HepG2 (cell line): ENCODE data around the gene SLC16A1. TPM values are rescaled to one million over a fixed set of nuclear protein-coding genes. Genes with fewer than 3 reads are reported as not detected.

Experiments used
- ATAC-seq: fragments of 200-7000 bp; cut with Tn5 transposase; 3 replicates; pipeline ENCODE4 v1.9.1; 2020; ENCODE audit warnings: mild to moderate bottlenecking, moderate library complexity
- BruUV-seq: library from RNA; stranded (reverse); fragments of 400-500 nt; replicated peaks from 2 replicates; lab custom pipeline; 2021; lab: Mats Ljungman, UMichigan
- CTCF ChIA-PET: fragments of 300-600 bp; formaldehyde crosslinking; extraction: SDS; loops from one replicate; lab custom pipeline; 2021; ENCODE audit warnings: low total read pairs, inconsistent platforms, low intra/inter-chr PET ratio; lab: Yijun Ruan, JAX
- POLR2A ChIA-PET: fragments of 350-600 bp; sonication (Branson Sonifier 250); formaldehyde crosslinking; loops from one replicate; lab custom pipeline; 2020; ENCODE audit warnings: antibody characterized with exemption, inconsistent platforms; lab: Yijun Ruan, JAX
- DNase-seq: peaks from one replicate; pipeline ENCODE4 v3.0.0-alpha.2; 2015; ENCODE audit warnings: low spot score
- FAIRE-seq: peaks from 3 replicates; lab custom pipeline; 2011; peaks lifted over from hg19 to GRCh38; lab: Jason Lieb, UNC
- H2AFZ ChIP-seq: one replicate; pipeline ENCODE4 v1.6.1; 2011; ENCODE audit warnings: low read length, inconsistent platforms
- H3K27ac ChIP-seq: fragments of 300-600 bp; 3 replicates; pipeline ENCODE4 v1.8.0; 2011; ENCODE audit warnings: mixed run types, mild to moderate bottlenecking, mixed read lengths, low read length, inconsistent platforms; ENCODE audit not compliant: insufficient read depth; ENCODE audit errors: extremely low read length
- H3K27me3 ChIP-seq, 2 experiments: fragments of 200-600 bp in 1 of 2; 2 replicates in 1 of 2; 3 replicates in 1 of 2; pipeline versions ENCODE4 v1.6.0 to v1.8.0; 2011; ENCODE audit warnings: low read length in 2 of 2, mild to moderate bottlenecking in 2 of 2, moderate library complexity in 2 of 2, inconsistent platforms in 1 of 2; ENCODE audit not compliant: insufficient read depth in 2 of 2, control insufficient read depth in 1 of 2
- H3K36me3 ChIP-seq, 2 experiments: fragments of 200-600 bp in 1 of 2; replicated peaks in 1 of 2; 2 replicates in 1 of 2; 3 replicates in 1 of 2; pipeline versions ENCODE4 v1.5.1 to v1.8.0; 2011; ENCODE audit warnings: low read length in 2 of 2, inconsistent platforms in 1 of 2; ENCODE audit not compliant: insufficient read depth in 2 of 2, control insufficient read depth in 1 of 2
- H3K4me1 ChIP-seq: 2 replicates; pipeline ENCODE4 v1.5.1; 2012; ENCODE audit warnings: low read length, inconsistent platforms; ENCODE audit not compliant: insufficient read depth
- H3K4me2 ChIP-seq: 2 replicates; pipeline ENCODE4 v1.6.0; 2011; ENCODE audit warnings: low read depth, low read length, inconsistent platforms
- H3K4me3 ChIP-seq, 3 experiments: fragments of 200-600 bp in 1 of 3; sonication (generic), shearing (Covaris generic) in 1 of 3; replicated peaks in 1 of 3; 2 replicates each; pipeline ENCODE4 v1.5.1; 2011 to 2016; ENCODE audit warnings: low read length in 3 of 3, inconsistent platforms in 2 of 3, low read depth in 2 of 3, mild to moderate bottlenecking in 2 of 3, control low read depth in 1 of 3, mixed read lengths in 1 of 3; ENCODE audit not compliant: insufficient read depth in 1 of 3
- H3K79me2 ChIP-seq: one replicate; pipeline ENCODE4 v1.6.1; 2011; ENCODE audit warnings: low read length, inconsistent platforms; ENCODE audit not compliant: insufficient read depth
- H3K9ac ChIP-seq: 2 replicates; pipeline ENCODE4 v1.6.0; 2011; ENCODE audit warnings: mild to moderate bottlenecking, low read depth, low read length, inconsistent platforms; ENCODE audit not compliant: insufficient read depth
- H3K9me3 ChIP-seq: 2 replicates; pipeline ENCODE4 v1.5.1; 2012; ENCODE audit warnings: mild to moderate bottlenecking, low read length
- H4K20me1 ChIP-seq: 2 replicates; pipeline ENCODE4 v1.6.0; 2011; ENCODE audit warnings: inconsistent platforms, mild to moderate bottlenecking, low read length, moderate library complexity; ENCODE audit not compliant: insufficient read depth
- ARID3A ChIP-seq: IDR thresholded peaks from 2 replicates; pipeline ENCODE4 v1.6.1; 2012; ENCODE audit warnings: low read depth, low read length, improper control_type of control experiment
- BRD4 ChIP-seq: sonication (generic); formaldehyde crosslinking; IDR thresholded peaks from 2 replicates; pipeline ENCODE4 v1.4.0; 2020; ENCODE audit warnings: missing genetic modification reagents
- CREB1 ChIP-seq, 2 experiments: fragments of 450-650 bp in 1 of 2; IDR thresholded peaks; 2 replicates each; pipeline ENCODE4 v1.6.1; 2016 to 2017; ENCODE audit warnings: control low read depth in 1 of 2, mild to moderate bottlenecking in 1 of 2, missing compliant biosample characterization in 1 of 2, missing genetic modification characterization in 1 of 2
- HOXA3 ChIP-seq: sonication (generic); formaldehyde crosslinking; IDR thresholded peaks from 2 replicates; pipeline ENCODE4 v1.5.0; 2020; ENCODE audit warnings: missing genetic modification reagents
- MED1 ChIP-seq: sonication (generic); formaldehyde crosslinking; IDR thresholded peaks from 2 replicates; pipeline ENCODE4 v1.4.0; 2020; ENCODE audit warnings: missing genetic modification reagents
- MTF1 ChIP-seq: sonication (generic); formaldehyde crosslinking; IDR thresholded peaks from 2 replicates; pipeline ENCODE4 v1.5.0; 2020; ENCODE audit warnings: missing genetic modification reagents
- NFIB ChIP-seq: sonication (generic); formaldehyde crosslinking; IDR thresholded peaks from 2 replicates; pipeline ENCODE4 v1.9.0; 2021; ENCODE audit warnings: missing genetic modification reagents, mild to moderate bottlenecking, borderline replicate concordance
- SIN3B ChIP-seq: fragments of 150-350 bp; IDR thresholded peaks from 2 replicates; pipeline ENCODE4 v1.6.1; 2014; ENCODE audit warnings: low read length
- TARDBP ChIP-seq: sonication (generic); formaldehyde crosslinking; IDR thresholded peaks from 2 replicates; pipeline ENCODE4 v1.8.0; 2022; ENCODE audit warnings: mild to moderate bottlenecking, missing genetic modification reagents
- THAP11 ChIP-seq: IDR thresholded peaks from 2 replicates; pipeline ENCODE4 v1.6.1; 2016; ENCODE audit warnings: missing biosample characterization, missing genetic modification reagents
- ZBTB46 ChIP-seq: sonication (generic); formaldehyde crosslinking; IDR thresholded peaks from 2 replicates; pipeline ENCODE4 v1.4.0; 2020; ENCODE audit warnings: mild to moderate bottlenecking, missing genetic modification reagents, borderline replicate concordance
- ZGPAT ChIP-seq: IDR thresholded peaks from 2 replicates; pipeline ENCODE4 v1.6.1; 2016; ENCODE audit warnings: mild to moderate bottlenecking
- ZMYM3 ChIP-seq: sonication (generic); formaldehyde crosslinking; IDR thresholded peaks from 2 replicates; pipeline ENCODE4 v1.5.1; 2020; ENCODE audit warnings: mild to moderate bottlenecking, missing genetic modification reagents
- ZMYM4 ChIP-seq: sonication (generic); formaldehyde crosslinking; IDR thresholded peaks from 2 replicates; pipeline ENCODE4 v1.8.1; 2023; ENCODE audit warnings: mild to moderate bottlenecking, missing genetic modification reagents
- ZNF234 ChIP-seq: sonication (generic); formaldehyde crosslinking; conservative IDR thresholded peaks from 2 replicates; pipeline ENCODE4 v1.5.1; 2020; ENCODE audit warnings: mild to moderate bottlenecking, missing genetic modification reagents
- ZNF430 ChIP-seq: sonication (generic); formaldehyde crosslinking; IDR thresholded peaks from 2 replicates; pipeline ENCODE4 v1.9.0; 2021; ENCODE audit warnings: mild to moderate bottlenecking, missing genetic modification reagents
- ZNF44 ChIP-seq: sonication (generic); formaldehyde crosslinking; IDR thresholded peaks from 2 replicates; pipeline ENCODE4 v1.5.1; 2020; ENCODE audit warnings: mild to moderate bottlenecking, missing genetic modification reagents
- ZNF605 ChIP-seq: sonication (generic); formaldehyde crosslinking; IDR thresholded peaks from 2 replicates; pipeline ENCODE4 v1.8.0; 2022; ENCODE audit warnings: mild to moderate bottlenecking, missing genetic modification reagents
- ZUFSP ChIP-seq: sonication (generic); formaldehyde crosslinking; IDR thresholded peaks from 2 replicates; pipeline ENCODE4 v1.9.0; 2021; ENCODE audit warnings: missing genetic modification reagents, mild to moderate bottlenecking, borderline replicate concordance
- in situ Hi-C: cut with HindIII; loops from 2 replicates; pipeline ENCODE4 v1.10.0; 2017; ENCODE audit warnings: low pct_unique_long_range_greater_than_20kb; ENCODE audit not compliant: extremely low pct_ligation_motif_present
- intact Hi-C: fragments of 100-400 bp; cut with micrococcal nuclease; formaldehyde crosslinking; loops from one replicate; pipeline ENCODE4 v1.10.0; 2022; ENCODE audit not compliant: unreplicated experiment
- polyA plus RNA-seq, 8 experiments: library from polyadenylated mRNA; depleted of rRNA in 3 of 8; stranded (reverse) in 7 of 8; unstranded in 1 of 8; fragments of >200 nt; fragmentation: Illumina TruSeq in 4 of 8; extraction: Trizol in 4 of 8; gene quantifications; 2 replicates each; pipeline versions ENCODE4 v1.2.1 to v1.2.3, GENCODE V29; 2011 to 2016; ENCODE audit warnings: low read depth in 4 of 8, missing spikeins in 1 of 8, mixed read lengths in 1 of 8; ENCODE audit not compliant: insufficient read depth in 1 of 8
- total RNA-seq, 5 experiments: library from RNA; depleted of rRNA; stranded (reverse); fragments of >200 nt; fragmentation: Illumina TruSeq; extraction: Trizol; gene quantifications; 2 replicates each; pipeline ENCODE4 v1.2.3, GENCODE V29; 2016; ENCODE audit warnings: low read depth in 1 of 5

The SLC16A1 gene
- total and polyA plus RNA-seq, 2 of the 13 experiments (the other 11 are each of a cell fraction or from before 2014, with no cell fraction given) = 106 to 142 TPM

- TF ChIP-seq ZUFSP (CRISPR knock-in tag) = no peak
- no peak for TF ChIP-seq ZNF234
- TF ChIP-seq HOXA3 (CRISPR knock-in tag) = no peak
- TF ChIP-seq CREB1 (IDR thresholded peaks at IDR 0.05) = no peak
- TF ChIP-seq CREB1 (CRISPR knock-in tag; IDR thresholded peaks at IDR 0.05) = no peak
- TF ChIP-seq, all 625 proteins: peak for 0
Observed at GRCh38 chr1:112938210-112938609, 17.8 kb downstream of the SLC16A1 start (continued).

GRCh38 chr1:112937495-112937894, 18.5 kb downstream of the SLC16A1 start:
- no peak overlapping the region for H3K4me2 ChIP-seq
- no TSS peak for BruUV-seq
- H3K79me2 ChIP-seq = peaks cover 92% of the 10 kb centered on the region
- CTCF ChIA-PET = no interaction called here
- POLR2A ChIA-PET = interaction anchor here (1.1 to 3.6 kb wide), 4 partner anchors 9 to 67 kb away, joined by 3 to 16 read pairs (median 3); partner anchors contain the start of gene SLC16A1
- H3K27ac ChIP-seq = no peak overlapping the region
- no peak overlapping the region for H2AFZ ChIP-seq
- no peaks in the 10 kb centered on the region for H3K9me3 ChIP-seq
- ATAC-seq (no peak), DNase-seq (no peak), FAIRE-seq (no peak)
- H4K20me1 ChIP-seq = peaks cover 28% of the 10 kb centered on the region
- no peaks in the 10 kb centered on the region for H3K27me3 ChIP-seq
- intact Hi-C loops (no loop called here), in situ Hi-C loops (no loop called here)
- no peak overlapping the region for H3K9ac ChIP-seq
- H3K36me3 ChIP-seq = peaks cover 0 to 8% of the 10 kb centered on the region in 2 experiments; a peak in 1 of 5 replicates
- H3K4me1 ChIP-seq = peaks cover 46% of the 10 kb centered on the region
- H3K4me3 ChIP-seq = no peak overlapping the region
- TF ChIP-seq ZBTB46 (CRISPR knock-in tag) (no peak), MTF1 (CRISPR knock-in tag) (no peak), NFIB (CRISPR knock-in tag) (no peak), ZMYM3 (CRISPR knock-in tag) (no peak), ARID3A (no peak), THAP11 (CRISPR knock-in tag) (no peak), ZGPAT (CRISPR knock-in tag) (no peak), ZNF44 (no peak), ZMYM4 (no peak), ZNF430 (no peak), SIN3B (no peak), BRD4 (CRISPR knock-in tag) (no peak), MED1 (CRISPR knock-in tag) (no peak), ZNF605 (no peak), TARDBP (CRISPR knock-in tag) (no peak)
